Stimulated activated effector memory CD8-positive, alpha-beta T cell treated with anti-CD3 and anti-CD28 coated beads, Interleukin-12 subunit alpha, Interleukin-12 subunit beta, amount 100 ng/mL, for 72 hours (primary cell): ENCODE measurements around the gene FALEC.
"Not testable (repeated sequence)": the region's sequence is repeated elsewhere in the genome, so short reads cannot be mapped to it uniquely, and the experiment has no call there.

Source experiments
- ATAC-seq: fragments of 150-1000 bp; cut with Tn5 transposase; 2 replicates; pipeline ENCODE4 v1.10.0; 2021
- DNase-seq, 2 donors: peaks; one replicate each; pipeline ENCODE4 v3.0.0; 2021 to 2022; ENCODE audit warnings: low spot score in 2 of 2
- H3K27ac Mint-ChIP-seq: one replicate; pipeline ENCODE4 v1.8.0; 2022; ENCODE audit warnings: mild to moderate bottlenecking, mixed read lengths
- H3K36me3 Mint-ChIP-seq: one replicate; pipeline ENCODE4 v1.8.0; 2022; ENCODE audit warnings: mild to moderate bottlenecking, mixed read lengths
- H3K4me1 Mint-ChIP-seq: one replicate; pipeline ENCODE4 v1.8.0; 2022; ENCODE audit warnings: mixed read lengths
- H3K4me3 Mint-ChIP-seq: one replicate; pipeline ENCODE4 v1.8.0; 2022; ENCODE audit warnings: mild to moderate bottlenecking, mixed read lengths
- H3K9me3 Mint-ChIP-seq: one replicate; pipeline ENCODE4 v1.8.0; 2022; ENCODE audit warnings: mixed read lengths

The FALEC gene

DNA sequence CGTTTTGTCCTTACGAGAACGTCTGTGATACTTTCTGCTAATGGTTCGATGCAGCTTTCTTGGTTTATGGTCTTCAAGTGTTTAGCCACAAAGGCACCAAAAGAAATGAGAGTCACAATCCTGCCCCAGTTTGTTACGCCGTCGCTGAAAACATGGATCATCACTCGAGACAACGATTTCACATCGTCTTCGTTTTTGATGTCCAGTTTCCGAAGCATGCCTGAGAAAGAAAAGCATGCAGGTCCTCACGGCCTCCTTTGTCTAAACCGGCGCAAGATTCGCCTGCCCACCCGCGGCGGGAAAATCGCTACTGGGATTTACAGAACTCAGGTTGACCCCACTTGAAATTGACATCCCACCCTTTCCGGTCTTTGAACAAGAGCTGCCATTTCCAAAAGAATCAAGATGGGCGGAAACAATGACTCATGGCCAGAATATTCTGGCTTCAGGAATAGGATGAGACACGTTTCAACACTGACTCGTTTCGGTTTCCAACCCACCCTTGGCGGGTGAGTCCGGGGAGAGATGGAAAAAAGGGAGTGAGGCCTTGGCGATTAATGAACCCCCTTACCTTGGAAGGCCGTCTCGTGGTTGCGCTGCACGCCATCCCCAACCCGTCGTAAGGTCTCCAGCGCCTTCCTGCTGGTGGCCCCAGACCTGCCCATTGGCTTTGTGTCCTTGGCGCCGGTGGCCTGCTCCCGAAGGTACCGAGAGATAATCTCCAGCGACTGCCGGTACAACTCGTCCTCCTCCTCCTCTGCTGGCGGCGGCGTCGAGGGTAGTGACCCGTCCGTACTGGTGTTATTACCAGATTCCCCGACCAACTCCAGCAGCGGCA is 62.9 kb downstream of the FALEC start:
- DNase-seq (peak; percentile 45 to 83), ATAC-seq (peak; percentile 1)
- Mint-ChIP-seq H3K36me3 (peaks cover 75% of the 10 kb centered on the region), H3K27ac (peak overlapping the region; percentile 98), H3K4me3 (peak overlapping the region; percentile 88), H3K4me1 (peaks cover 30% of the 10 kb centered on the region), H3K9me3 (no peaks in the 10 kb centered on the region)

DNA sequence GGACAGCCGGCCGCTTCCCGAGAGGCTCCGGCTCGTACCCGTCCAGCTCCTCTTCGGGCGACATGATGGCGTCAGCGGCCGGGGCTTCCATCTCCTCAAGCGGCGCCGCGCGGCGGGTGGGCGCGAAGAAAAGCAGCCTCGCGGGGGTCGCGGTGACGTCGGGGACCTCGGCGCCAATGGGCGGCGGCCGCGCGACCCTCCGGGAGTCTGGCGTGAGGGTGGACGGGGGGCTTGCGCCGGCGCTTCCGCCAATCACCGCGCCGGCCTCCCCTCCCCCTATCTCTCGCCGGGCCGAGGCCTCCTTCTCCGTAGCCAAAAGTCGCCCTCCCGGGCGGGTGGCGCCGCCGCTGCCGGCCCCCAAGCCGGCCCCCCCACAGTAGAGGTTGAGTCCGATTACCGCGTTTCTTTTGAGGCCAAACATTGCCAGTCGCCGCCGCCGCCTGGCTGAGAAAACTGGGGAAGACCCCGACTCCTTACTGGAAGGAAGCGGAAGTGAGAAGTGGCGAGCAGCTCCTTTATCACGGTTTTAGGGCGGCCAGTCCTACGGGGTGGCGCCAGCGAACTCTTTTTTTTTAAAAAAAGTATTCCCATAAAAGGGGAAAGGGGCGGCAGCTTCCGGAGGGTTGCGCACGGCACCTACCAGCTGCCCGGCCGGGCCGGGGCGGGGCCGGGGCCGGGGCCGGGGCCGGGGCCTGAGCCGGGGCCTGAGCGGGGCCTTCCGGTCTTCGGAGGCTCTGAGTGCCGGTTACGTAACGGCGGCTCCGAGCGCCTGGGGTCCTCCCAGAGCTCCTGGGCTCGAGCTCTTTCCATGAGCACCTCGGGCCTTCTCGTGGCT is 63.8 kb downstream of the FALEC start, which contains the start of gene MCL1:
Gene MCL1 (minus strand): TSS at position 501 of the 835 bp plus-strand sequence. CDS start 80 bp downstream, at position 421.
- Mint-ChIP-seq H3K27ac (peak within 1 kb of the TSS; percentile 98), H3K4me3 (peak within 1 kb of the TSS; percentile 88), H3K9me3 (no peaks in the 10 kb centered on the region), H3K4me1 (peaks cover 29% of the 10 kb centered on the region), H3K36me3 (peaks cover 67% of the 10 kb centered on the region)
- peak; percentile 90 for ATAC-seq
- DNase-seq: peak; percentile 74 to 96

- Mint-ChIP-seq H3K4me3 (peak overlapping the region; percentile 88), H3K9me3 (no peaks in the 10 kb centered on the region), H3K36me3 (peaks cover 59% of the 10 kb centered on the region), H3K27ac (peak overlapping the region; percentile 98), H3K4me1 (peaks cover 22% of the 10 kb centered on the region)
- ATAC-seq: no peak
- DNase-seq: peak in 1 of 2 donors; percentile 54
These were observed 64.5 kb downstream of the FALEC start for GRCh38 chr1:150579945-150580642.

DNA sequence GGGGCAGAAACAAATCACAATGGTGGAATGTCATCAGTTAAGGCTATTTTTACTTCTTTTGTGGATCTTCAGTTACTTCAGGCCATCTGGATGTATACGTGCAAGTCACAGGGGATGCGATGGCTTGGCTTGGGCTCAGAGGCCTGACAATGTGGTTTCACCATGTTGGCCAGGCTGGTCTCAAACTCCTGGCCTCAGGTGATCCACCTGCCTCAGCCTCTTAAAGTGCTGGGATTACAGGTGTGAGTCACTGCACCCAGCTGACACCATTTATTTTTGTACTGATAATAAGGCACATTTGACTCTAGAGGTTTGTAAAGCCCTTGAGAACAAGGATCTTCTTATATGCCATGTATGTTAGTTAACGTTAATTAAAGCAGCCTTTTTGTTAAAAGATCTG is 65.4 kb downstream of the FALEC start:
- H3K27ac Mint-ChIP-seq: peak overlapping the region; percentile 98
- peaks cover 13% of the 10 kb centered on the region for H3K4me1 Mint-ChIP-seq
- ATAC-seq, DNase-seq, H3K9me3 Mint-ChIP-seq: not testable (repeated sequence)
- peak overlapping the region; percentile 88 for H3K4me3 Mint-ChIP-seq
- peaks cover 50% of the 10 kb centered on the region for H3K36me3 Mint-ChIP-seq

- Mint-ChIP-seq H3K4me1 (peaks cover 10% of the 10 kb centered on the region), H3K36me3 (peaks cover 46% of the 10 kb centered on the region)
- H3K4me3 Mint-ChIP-seq, DNase-seq, H3K9me3 Mint-ChIP-seq, H3K27ac Mint-ChIP-seq, ATAC-seq: not testable (repeated sequence)
These were observed 65.9 kb downstream of the FALEC start for GRCh38 chr1:150581437-150581836.

GRCh38 chr1:150581962-150582361 is 66.4 kb downstream of the FALEC start:
- not testable (repeated sequence) for ATAC-seq

DNA sequence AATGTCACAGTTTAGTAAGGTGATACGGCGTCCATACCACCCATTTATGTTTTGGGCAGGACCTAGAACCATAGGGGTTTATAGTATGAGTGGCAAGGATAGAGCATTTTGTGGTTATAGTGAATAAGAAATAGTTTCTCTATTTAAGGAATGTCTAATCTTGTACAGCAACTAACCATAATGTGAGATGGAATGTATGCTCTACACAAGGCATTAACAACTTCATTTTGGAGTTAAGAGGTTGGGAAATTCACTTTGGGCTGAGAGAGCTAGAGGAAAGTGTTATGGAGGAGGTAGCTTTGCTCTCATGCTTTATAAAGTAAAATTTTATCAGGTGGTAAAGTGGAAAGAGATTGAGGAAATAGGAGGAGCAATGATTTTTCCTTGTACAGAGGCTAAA is 66.8 kb downstream of the FALEC start:
- H3K27ac Mint-ChIP-seq: no peak overlapping the region
- peaks cover 10% of the 10 kb centered on the region for H3K4me1 Mint-ChIP-seq
- H3K9me3 Mint-ChIP-seq: no peaks in the 10 kb centered on the region
- no peak overlapping the region for H3K4me3 Mint-ChIP-seq
- ATAC-seq (no peak), DNase-seq (no peak)
- peaks cover 36% of the 10 kb centered on the region for H3K36me3 Mint-ChIP-seq

More at GRCh38 chr1:150581962-150582361, 66.4 kb downstream of the FALEC start:
- H3K9me3 Mint-ChIP-seq, H3K27ac Mint-ChIP-seq, H3K4me3 Mint-ChIP-seq, DNase-seq: not testable (repeated sequence)
- H3K36me3 Mint-ChIP-seq: peaks cover 40% of the 10 kb centered on the region
- peaks cover 10% of the 10 kb centered on the region for H3K4me1 Mint-ChIP-seq
